Effector memory CD8-positive, alpha-beta T cell (primary cell): ENCODE data around the gene TMEM109.
A peak's percentile ranks its signal among the peaks of the same experiment; 100 is the strongest.

ENCODE experiments used
- ATAC-seq: fragments of 150-1000 bp; cut with Tn5 transposase; replicated peaks from 2 replicates; pipeline ENCODE4 v1.10.0; 2021; ENCODE audit warnings: mild to moderate bottlenecking, moderate library complexity
- DNase-seq, 3 experiments: peaks; one replicate each; pipeline ENCODE4 v3.0.0; 2021
- H3K27ac Mint-ChIP-seq, 2 donors: one replicate each; pipeline ENCODE4 v1.8.0; 2022; ENCODE audit warnings: mild to moderate bottlenecking in 2 of 2, mixed read lengths in 2 of 2, moderate library complexity in 2 of 2
- H3K27me3 Mint-ChIP-seq, 2 donors: one replicate each; pipeline ENCODE4 v1.8.0; 2022; ENCODE audit warnings: mixed read lengths in 2 of 2
- H3K36me3 Mint-ChIP-seq: one replicate; pipeline ENCODE4 v1.8.0; 2022; ENCODE audit warnings: mild to moderate bottlenecking, moderate library complexity, mixed read lengths; ENCODE audit not compliant: insufficient read depth
- H3K4me1 Mint-ChIP-seq, 2 donors: one replicate each; pipeline ENCODE4 v1.8.0; 2022; ENCODE audit warnings: low read depth in 2 of 2, mixed read lengths in 2 of 2
- H3K4me3 Mint-ChIP-seq, 2 donors: one replicate each; pipeline ENCODE4 v1.8.0; 2022; ENCODE audit warnings: mild to moderate bottlenecking in 2 of 2, mixed read lengths in 2 of 2, moderate library complexity in 2 of 2
- H3K9me3 Mint-ChIP-seq, 2 donors: one replicate each; pipeline ENCODE4 v1.8.0; 2022; ENCODE audit warnings: mixed read lengths in 2 of 2

TMEM109 gene

DNA sequence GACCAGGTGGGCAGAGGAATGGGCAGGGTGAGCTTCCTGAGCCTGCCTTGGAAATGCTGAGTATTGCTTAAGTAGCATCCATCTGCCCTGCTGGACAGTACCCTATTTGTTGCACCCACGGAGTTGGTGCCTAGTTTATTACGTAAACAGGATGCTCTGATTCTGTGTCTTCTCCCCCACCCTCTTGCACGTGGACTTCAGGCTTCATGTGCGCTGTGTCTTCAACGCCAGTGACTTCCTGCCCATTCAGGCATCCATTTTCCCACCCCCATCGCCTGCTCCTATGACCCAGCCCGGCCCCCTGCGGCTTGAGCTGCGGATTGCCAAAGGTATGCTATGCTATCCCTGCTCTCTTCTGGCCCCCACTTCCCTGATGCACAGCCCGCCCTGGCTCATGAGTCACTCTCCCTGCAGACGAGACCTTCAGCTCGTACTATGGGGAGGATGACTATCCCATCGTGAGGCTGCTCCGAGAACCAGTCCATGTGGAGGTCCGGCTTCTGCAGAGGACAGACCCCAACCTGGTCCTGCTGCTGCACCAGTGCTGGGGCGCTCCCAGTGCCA is 40.9 kb upstream of the TMEM109 start:
- H3K9me3 Mint-ChIP-seq = no peaks in the 10 kb centered on the region
- H3K27ac Mint-ChIP-seq = peak overlapping the region in 1 of 2 donors; percentile 11
- no peak overlapping the region for H3K4me3 Mint-ChIP-seq
- H3K27me3 Mint-ChIP-seq = peaks cover 6 to 19% of the 10 kb centered on the region in 2 donors
- DNase-seq = no peak
- ATAC-seq = peak; percentile 32
- no peaks in the 10 kb centered on the region for H3K36me3 Mint-ChIP-seq
- peaks cover 0 to 17% of the 10 kb centered on the region in 2 donors for H3K4me1 Mint-ChIP-seq

DNA sequence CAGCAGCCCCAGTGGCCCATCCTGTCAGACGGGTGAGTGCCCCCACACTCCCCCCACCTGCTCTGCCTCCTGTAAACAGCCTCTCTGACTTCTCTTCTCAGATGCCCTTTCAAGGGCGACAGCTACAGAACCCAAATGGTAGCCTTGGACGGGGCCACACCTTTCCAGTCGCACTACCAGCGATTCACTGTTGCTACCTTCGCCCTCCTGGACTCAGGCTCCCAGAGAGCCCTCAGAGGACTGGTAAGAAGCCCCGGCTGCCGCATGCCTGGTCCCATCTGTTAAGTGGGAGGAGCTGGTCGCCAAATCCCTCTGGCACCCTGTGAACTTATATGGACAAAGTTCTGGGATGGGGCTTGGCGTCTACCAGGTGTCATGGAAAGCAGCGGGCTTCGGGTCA is 40.4 kb upstream of the TMEM109 start:
- Mint-ChIP-seq H3K9me3 (no peaks in the 10 kb centered on the region), H3K36me3 (no peaks in the 10 kb centered on the region), H3K4me1 (peaks cover 0 to 17% of the 10 kb centered on the region in 2 donors), H3K4me3 (no peak overlapping the region), H3K27ac (peak overlapping the region in 1 of 2 donors; percentile 11), H3K27me3 (peaks cover 6 to 16% of the 10 kb centered on the region in 2 donors)
- DNase-seq (no peak), ATAC-seq (no peak)

DNA sequence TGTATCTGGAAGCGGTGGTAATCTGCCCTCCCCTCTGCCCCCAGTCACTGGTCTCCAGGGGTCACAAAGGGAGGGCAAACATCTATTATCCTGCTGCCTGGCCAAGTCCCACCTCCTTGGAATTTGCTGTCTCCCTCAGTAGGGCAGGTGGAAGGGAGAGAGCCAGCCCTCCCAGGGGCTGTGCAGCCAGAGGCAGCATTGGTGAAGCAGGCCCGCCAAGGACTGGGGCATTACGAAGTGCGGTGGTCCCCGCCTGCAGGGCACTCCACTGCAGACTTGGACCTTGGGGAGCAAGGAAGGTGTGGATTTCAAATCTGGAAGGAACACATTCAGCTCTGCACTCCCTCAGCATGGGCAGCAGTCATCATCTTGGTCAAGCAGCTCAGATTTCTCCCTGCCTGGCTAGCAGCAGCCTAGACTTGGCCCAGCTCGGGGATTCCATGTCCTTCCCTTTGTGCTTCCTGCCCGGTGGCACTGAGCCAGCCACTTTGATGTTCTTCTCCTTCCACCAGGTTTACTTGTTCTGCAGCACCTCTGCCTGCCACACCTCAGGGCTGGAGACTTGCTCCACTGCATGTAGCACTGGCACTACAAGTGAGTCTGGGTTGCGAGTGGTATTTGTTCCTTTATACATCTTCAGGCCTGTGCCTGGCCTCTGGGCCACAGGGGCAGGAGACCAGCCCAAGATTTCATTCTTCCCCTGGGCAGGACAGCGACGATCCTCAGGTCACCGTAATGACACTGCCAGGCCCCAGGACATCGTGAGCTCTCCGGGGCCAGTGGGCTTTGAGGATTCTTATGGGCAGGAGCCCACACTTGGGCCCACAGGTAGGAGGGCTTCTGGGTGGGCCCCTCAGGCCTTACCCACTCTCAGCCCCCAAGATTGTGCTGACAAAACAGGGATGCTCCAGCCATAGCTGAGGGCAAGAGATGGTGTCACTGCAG is 39.3 kb upstream of the TMEM109 start:
- DNase-seq (no peak), ATAC-seq (no peak)
- H3K4me3 Mint-ChIP-seq = no peak overlapping the region
- H3K36me3 Mint-ChIP-seq = peaks cover 7% of the 10 kb centered on the region
- H3K27ac Mint-ChIP-seq = no peak overlapping the region
- H3K9me3 Mint-ChIP-seq = no peaks in the 10 kb centered on the region
- peaks cover 0 to 14% of the 10 kb centered on the region in 2 donors for H3K4me1 Mint-ChIP-seq
- peaks cover 2 to 4% of the 10 kb centered on the region in 2 donors for H3K27me3 Mint-ChIP-seq

DNA sequence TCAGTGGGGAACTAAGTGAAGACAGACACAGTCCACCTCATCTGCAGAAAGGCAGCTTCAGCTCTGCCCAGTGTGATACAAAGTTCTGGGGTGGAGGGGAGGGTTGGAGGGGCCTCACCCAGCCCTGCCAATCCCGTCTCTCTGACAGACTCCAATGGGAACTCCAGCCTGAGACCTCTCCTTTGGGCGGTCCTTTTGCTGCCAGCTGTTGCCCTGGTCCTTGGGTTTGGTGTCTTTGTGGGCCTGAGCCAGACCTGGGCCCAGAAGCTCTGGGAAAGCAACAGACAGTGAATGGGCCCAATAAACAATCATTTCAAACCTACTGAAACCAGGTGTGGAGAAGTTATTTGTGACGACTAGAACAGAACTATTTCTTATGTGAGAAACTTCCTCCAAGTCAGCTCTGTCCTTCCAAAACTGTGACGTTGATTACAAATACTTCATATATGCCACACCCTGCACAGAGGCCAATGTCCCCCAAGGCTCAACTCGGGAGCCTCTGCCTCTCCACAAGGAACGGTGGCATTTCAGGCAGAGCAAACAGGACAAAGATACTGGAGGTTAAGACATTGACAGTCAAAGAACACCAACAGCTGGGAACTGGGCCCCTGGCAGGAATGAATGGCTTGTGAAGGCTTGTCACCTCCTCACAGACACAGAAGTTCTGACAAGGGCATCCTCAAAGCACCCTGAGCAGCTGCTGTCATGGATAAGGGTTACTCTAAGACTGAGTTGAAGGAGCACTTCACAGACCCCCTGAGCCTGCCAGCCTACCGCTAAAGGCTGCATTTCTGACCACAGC is 38.4 kb upstream of the TMEM109 start:
- no peak overlapping the region for H3K4me3 Mint-ChIP-seq
- DNase-seq (no peak), ATAC-seq (no peak)
- H3K27ac Mint-ChIP-seq = no peak overlapping the region
- no peaks in the 10 kb centered on the region for H3K9me3 Mint-ChIP-seq
- no peaks in the 10 kb centered on the region for H3K27me3 Mint-ChIP-seq
- H3K4me1 Mint-ChIP-seq = peaks cover 0 to 14% of the 10 kb centered on the region in 2 donors
- H3K36me3 Mint-ChIP-seq = peaks cover 14% of the 10 kb centered on the region

DNA sequence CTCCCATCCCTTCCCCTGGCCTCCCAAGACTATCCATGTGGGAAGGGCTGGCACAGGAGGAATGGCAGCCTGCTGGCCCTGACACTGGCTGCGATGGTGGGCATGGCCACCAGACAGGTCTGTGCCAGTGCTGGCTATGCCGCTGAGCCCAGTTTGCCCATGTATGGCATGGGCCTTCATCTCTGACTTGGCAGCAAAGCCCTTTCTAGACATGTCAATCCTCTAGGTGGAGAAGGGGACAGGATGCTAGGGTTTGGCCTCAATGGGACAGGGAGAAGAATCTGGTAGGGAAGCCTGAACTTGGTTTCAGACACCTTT is 37.8 kb upstream of the TMEM109 start:
- H3K4me1 Mint-ChIP-seq = peaks cover 0 to 13% of the 10 kb centered on the region in 2 donors
- H3K27ac Mint-ChIP-seq = no peak overlapping the region
- peaks cover 14% of the 10 kb centered on the region for H3K36me3 Mint-ChIP-seq
- H3K27me3 Mint-ChIP-seq = no peaks in the 10 kb centered on the region
- no peaks in the 10 kb centered on the region for H3K9me3 Mint-ChIP-seq
- no peak overlapping the region for H3K4me3 Mint-ChIP-seq
- DNase-seq (no peak), ATAC-seq (no peak)

DNA sequence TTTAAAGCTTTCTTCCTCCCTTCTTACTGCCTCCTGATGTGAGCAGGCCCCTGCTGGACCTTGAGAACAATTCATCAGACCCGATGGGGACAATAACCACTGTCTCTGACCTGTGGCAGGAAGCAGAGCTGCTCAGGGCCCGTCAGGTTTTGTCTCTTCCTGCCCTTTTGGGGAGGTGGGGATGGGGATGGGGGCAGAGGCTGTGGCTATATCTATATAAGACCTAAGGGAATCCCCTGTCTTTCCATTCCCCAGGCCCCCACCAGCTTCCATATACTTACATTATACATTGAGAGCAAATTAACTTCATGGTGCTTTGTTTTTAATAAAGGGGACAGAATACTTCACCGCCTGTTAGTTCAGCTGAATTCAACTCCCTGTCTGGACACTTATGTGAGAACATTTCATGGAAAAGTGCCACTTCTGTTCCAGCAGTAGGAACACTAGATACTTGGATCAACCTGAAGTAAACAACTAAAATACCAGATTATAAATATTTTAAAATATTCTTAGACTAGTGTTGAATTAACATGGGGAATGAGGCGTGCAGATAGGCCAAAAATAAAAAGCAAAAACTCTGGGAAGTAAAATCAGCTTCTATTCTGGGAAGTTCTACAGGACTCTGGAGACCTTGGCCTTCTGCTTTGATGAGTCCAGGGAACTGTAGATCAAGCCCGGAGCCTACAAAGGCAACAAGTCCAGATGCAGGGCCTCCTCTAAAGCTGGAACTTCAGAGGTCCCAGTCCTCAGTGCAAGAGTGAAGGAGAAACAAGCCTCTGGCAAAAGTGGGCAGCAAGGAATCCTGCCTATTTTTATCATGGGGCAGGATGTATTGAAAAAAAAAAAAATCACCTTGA is 35.5 kb upstream of the TMEM109 start:
- peaks cover 3 to 5% of the 10 kb centered on the region in 2 donors for H3K4me1 Mint-ChIP-seq
- peaks cover 14% of the 10 kb centered on the region for H3K36me3 Mint-ChIP-seq
- no peaks in the 10 kb centered on the region for H3K27me3 Mint-ChIP-seq
- DNase-seq (no peak), ATAC-seq (no peak)
- H3K4me3 Mint-ChIP-seq = no peak overlapping the region
- no peak overlapping the region for H3K27ac Mint-ChIP-seq
- no peaks in the 10 kb centered on the region for H3K9me3 Mint-ChIP-seq

DNA sequence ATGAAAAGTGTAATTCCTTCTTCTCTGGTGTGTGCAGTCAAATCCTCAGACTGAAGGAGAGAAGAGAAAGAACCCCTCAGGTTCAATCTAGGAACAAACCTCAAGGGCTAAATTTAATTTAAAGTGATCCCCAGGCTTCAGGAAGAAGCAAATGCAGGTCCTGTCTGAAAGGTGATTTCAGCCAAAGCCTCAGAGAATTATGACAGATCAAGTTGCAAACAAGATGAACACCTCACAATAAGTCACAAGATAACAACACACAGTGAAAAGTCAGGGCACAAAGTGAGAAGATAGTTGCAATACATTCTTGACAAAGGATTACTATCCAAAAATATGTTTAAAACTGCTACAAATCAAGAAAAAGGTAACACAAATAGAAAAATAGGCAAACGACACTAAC is 34.9 kb upstream of the TMEM109 start:
- H3K9me3 Mint-ChIP-seq = no peaks in the 10 kb centered on the region
- peaks cover 5 to 8% of the 10 kb centered on the region in 2 donors for H3K4me1 Mint-ChIP-seq
- peaks cover 14% of the 10 kb centered on the region for H3K36me3 Mint-ChIP-seq
- DNase-seq (no peak), ATAC-seq (no peak)
- no peaks in the 10 kb centered on the region for H3K27me3 Mint-ChIP-seq
- H3K4me3 Mint-ChIP-seq = no peak overlapping the region
- no peak overlapping the region for H3K27ac Mint-ChIP-seq

DNA sequence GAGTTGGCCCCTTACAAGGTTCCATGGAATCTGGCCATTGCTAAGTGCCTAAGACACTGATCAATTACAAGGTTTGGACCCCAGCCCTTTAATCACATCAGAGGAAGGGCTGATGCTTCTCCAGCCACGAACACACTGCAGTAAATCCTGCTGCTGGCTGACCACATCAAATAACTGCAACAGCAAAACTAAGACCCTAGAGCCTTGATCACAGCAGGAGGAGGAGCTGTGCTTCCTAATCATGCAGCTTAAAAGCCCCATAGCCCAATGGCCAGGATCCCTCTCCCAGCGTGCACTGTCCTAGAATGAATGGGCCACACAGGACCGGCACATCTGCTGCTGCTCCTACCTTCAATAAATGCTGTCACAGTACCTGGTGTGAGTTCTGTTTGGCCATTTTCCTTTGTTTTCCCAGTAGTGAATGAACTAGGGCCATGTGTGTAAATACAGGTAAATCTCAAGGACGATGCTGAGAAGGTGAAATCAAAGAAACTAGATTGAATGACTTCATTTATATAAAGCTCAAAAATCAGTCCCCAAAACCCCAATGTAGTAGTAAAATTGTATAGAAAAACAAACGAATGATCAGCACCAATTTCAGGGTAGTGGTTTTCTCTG is 33.9 kb upstream of the TMEM109 start:
- DNase-seq = no peak
- no peak for ATAC-seq
- Mint-ChIP-seq H3K27ac (peak overlapping the region in 1 of 2 donors; percentile 60), H3K36me3 (peaks cover 16% of the 10 kb centered on the region), H3K27me3 (no peaks in the 10 kb centered on the region), H3K4me3 (no peak overlapping the region), H3K4me1 (peaks cover 5 to 9% of the 10 kb centered on the region in 2 donors), H3K9me3 (no peaks in the 10 kb centered on the region)

DNA sequence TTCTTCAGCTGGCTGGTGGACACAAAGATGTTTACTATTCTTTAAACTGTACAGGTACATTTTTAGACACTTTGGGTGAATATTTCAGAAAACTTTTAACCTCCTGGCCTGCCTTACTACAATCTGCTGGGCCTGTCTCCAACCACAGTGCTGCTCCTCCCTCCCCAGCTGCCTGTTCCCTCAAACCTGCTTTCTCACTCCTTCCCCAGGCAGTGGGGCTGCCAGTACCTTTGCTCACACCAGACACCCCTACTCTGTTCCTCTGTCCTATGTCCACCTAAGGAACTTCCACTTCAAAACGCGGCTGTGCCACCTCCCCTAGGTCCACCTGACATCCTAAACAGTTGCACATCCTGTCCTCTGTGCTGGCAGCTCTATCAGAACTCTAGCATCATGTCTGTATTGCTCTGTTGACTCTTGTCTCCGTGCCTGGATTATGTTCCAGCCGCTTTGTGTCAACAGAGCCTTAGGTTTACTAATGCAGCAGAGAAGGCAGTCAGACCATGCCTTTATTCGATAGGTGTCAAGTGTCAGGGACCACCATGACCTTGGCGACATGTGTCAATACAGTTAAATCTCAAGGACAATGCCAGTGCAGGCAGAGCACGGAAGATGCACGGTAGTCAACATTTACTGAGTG is 33.2 kb upstream of the TMEM109 start:
- DNase-seq (no peak), ATAC-seq (no peak)
- H3K4me3 Mint-ChIP-seq = no peak overlapping the region
- peaks cover 16% of the 10 kb centered on the region for H3K36me3 Mint-ChIP-seq
- no peaks in the 10 kb centered on the region for H3K27me3 Mint-ChIP-seq
- peaks cover 5 to 9% of the 10 kb centered on the region in 2 donors for H3K4me1 Mint-ChIP-seq
- peak overlapping the region in 1 of 2 donors; percentile 60 for H3K27ac Mint-ChIP-seq
- H3K9me3 Mint-ChIP-seq = no peaks in the 10 kb centered on the region

DNA sequence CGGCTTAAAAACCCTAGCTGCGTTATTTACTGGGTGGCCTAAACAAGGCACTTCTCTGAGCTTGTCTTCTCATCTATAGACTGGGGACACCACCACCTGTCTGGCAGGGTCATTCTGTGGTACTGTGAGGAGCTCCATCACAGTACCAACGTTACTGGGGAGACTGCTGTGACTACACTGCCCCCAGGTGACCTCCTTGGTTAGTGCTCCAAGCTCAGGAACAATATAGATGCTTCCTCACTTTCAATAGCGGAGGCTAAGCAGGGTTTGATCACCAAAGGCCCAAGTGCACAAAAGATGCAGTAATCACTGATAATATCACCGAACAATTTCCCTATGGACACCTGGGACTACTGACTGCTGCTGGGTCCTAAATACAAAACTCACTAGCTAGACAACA is 26.4 kb upstream of the TMEM109 start:
- H3K27me3 Mint-ChIP-seq = no peaks in the 10 kb centered on the region
- no peak overlapping the region for H3K4me3 Mint-ChIP-seq
- peak in 1 of 3 experiments; percentile 7 for DNase-seq
- H3K36me3 Mint-ChIP-seq = peaks cover 11% of the 10 kb centered on the region
- H3K4me1 Mint-ChIP-seq = peaks cover 4 to 8% of the 10 kb centered on the region in 2 donors
- no peaks in the 10 kb centered on the region for H3K9me3 Mint-ChIP-seq
- peak; percentile 62 for ATAC-seq
- no peak overlapping the region for H3K27ac Mint-ChIP-seq

DNA sequence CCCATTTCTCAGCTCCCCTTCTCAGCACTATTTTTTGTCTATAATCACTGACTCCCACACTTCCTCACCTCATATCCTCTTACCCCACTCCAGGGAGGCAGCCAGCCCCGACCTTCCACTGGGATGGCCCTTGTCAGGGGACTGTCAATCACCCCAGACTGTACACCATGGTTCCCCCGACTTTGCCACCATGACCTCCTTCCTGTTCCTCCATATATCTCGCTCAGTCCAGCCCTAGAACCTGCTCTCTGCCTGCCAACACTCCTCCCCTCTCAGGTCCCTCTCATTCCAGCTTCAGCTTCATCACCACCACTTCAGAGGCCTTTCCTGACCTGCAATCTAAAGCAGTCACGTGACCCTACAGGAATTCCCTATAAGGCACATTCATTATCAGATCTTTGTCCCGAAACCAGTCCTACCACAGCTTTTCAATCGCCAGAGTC is 24.1 kb upstream of the TMEM109 start:
- no peaks in the 10 kb centered on the region for H3K9me3 Mint-ChIP-seq
- H3K27me3 Mint-ChIP-seq = no peaks in the 10 kb centered on the region
- no peak for DNase-seq
- peaks cover 0 to 2% of the 10 kb centered on the region in 2 donors for H3K4me1 Mint-ChIP-seq
- no peak overlapping the region for H3K4me3 Mint-ChIP-seq
- H3K27ac Mint-ChIP-seq = peak overlapping the region in 1 of 2 donors; percentile 55
- no peak for ATAC-seq
- H3K36me3 Mint-ChIP-seq = peaks cover 27% of the 10 kb centered on the region

DNA sequence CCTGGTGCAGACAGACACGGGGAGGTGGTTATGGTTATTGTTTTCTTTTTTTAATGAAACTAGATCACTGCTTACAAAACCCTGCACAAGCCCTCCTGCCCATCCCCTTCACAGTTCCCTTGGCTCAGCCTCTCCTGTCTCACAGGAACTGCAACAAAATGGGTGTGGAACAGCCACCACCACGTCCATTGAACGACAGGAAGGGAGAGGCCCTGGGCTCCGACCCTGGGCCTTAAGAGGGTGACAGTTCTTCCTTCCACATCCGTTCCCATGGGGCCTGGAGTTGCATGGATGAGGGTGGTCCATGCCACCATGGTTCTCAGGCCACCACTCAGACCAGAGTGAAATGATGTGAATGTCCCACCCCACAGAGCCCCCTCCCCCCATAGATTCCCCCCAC is 23.3 kb upstream of the TMEM109 start:
- Mint-ChIP-seq H3K4me1 (peaks cover 0 to 4% of the 10 kb centered on the region in 2 donors), H3K4me3 (no peak overlapping the region), H3K9me3 (no peaks in the 10 kb centered on the region), H3K36me3 (peaks cover 35% of the 10 kb centered on the region), H3K27ac (no peak overlapping the region), H3K27me3 (no peaks in the 10 kb centered on the region)
- ATAC-seq = no peak
- DNase-seq = no peak
